H9 (cell line): ENCODE measurements around the gene CCS. TPM values are rescaled to one million over a fixed set of nuclear protein-coding genes. Genes with fewer than 3 reads are reported as not detected.

Experiments
- DNase-seq: peaks from one replicate; pipeline ENCODE4 v3.0.0-alpha.2; 2017
- H2AFZ ChIP-seq: one replicate; pipeline ENCODE4 v1.6.1; 2013; ENCODE audit warnings: mild to moderate bottlenecking, low read length, control low read depth, moderate library complexity
- H2AK5ac ChIP-seq: 2 replicates; pipeline ENCODE4 v1.6.1; 2013; ENCODE audit warnings: low read length, control low read depth, mixed read lengths; ENCODE audit not compliant: insufficient read length
- H2BK120ac ChIP-seq: one replicate; pipeline ENCODE4 v1.6.1; 2013; ENCODE audit warnings: low read depth, mild to moderate bottlenecking, low read length, control low read depth, inconsistent platforms; ENCODE audit not compliant: poor library complexity, severe bottlenecking
- H2BK12ac ChIP-seq: 2 replicates; pipeline ENCODE4 v1.6.1; 2013; ENCODE audit warnings: low read length, control low read depth, mixed read lengths, low read depth; ENCODE audit not compliant: insufficient read length
- H2BK15ac ChIP-seq: 2 replicates; pipeline ENCODE4 v1.6.1; 2013; ENCODE audit warnings: low read depth, low read length, control low read depth
- H2BK20ac ChIP-seq: one replicate; pipeline ENCODE4 v1.6.1; 2013; ENCODE audit warnings: low read depth, mild to moderate bottlenecking, low read length, control low read depth, inconsistent platforms; ENCODE audit not compliant: poor library complexity, severe bottlenecking
- H2BK5ac ChIP-seq: 2 replicates; pipeline ENCODE4 v1.6.1; 2013; ENCODE audit warnings: low read length, control low read depth, mixed read lengths; ENCODE audit not compliant: insufficient read length
- H3K14ac ChIP-seq: 2 replicates; pipeline ENCODE4 v1.6.1; 2013; ENCODE audit warnings: low read length, control low read depth; ENCODE audit not compliant: insufficient read depth
- H3K18ac ChIP-seq: 2 replicates; pipeline ENCODE4 v1.6.1; 2013; ENCODE audit warnings: low read depth, mild to moderate bottlenecking, mixed read lengths, low read length, control low read depth; ENCODE audit not compliant: insufficient read length
- H3K23ac ChIP-seq: 2 replicates; pipeline ENCODE4 v1.6.1; 2013; ENCODE audit warnings: low read length, control low read depth, mixed read lengths, low read depth; ENCODE audit not compliant: insufficient read length
- H3K23me2 ChIP-seq: 2 replicates; pipeline ENCODE4 v1.6.1; 2013; ENCODE audit warnings: low read depth, mild to moderate bottlenecking, mixed read lengths, low read length, control low read depth; ENCODE audit not compliant: insufficient read length, poor library complexity, severe bottlenecking
- H3K27ac ChIP-seq: 2 replicates; pipeline ENCODE4 v1.5.1; 2013; ENCODE audit warnings: low read length, control low read depth, mixed read lengths, low read depth; ENCODE audit not compliant: insufficient read length
- H3K27me3 ChIP-seq: 2 replicates; pipeline ENCODE4 v1.6.1; 2013; ENCODE audit warnings: low read length, control low read depth, inconsistent platforms; ENCODE audit not compliant: insufficient read depth
- H3K4ac ChIP-seq: 2 replicates; pipeline ENCODE4 v1.6.1; 2013; ENCODE audit warnings: low read depth, mild to moderate bottlenecking, control low read depth, inconsistent platforms, low read length, moderate library complexity
- H3K4me1 ChIP-seq: 2 replicates; pipeline ENCODE4 v1.6.1; 2013; ENCODE audit warnings: low read length, control low read depth, inconsistent platforms; ENCODE audit not compliant: insufficient read depth
- H3K4me2 ChIP-seq: 2 replicates; pipeline ENCODE4 v1.6.1; 2013; ENCODE audit warnings: low read length, control low read depth, mixed read lengths; ENCODE audit not compliant: insufficient read length, insufficient read depth
- H3K56ac ChIP-seq: 2 replicates; pipeline ENCODE4 v1.6.1; 2013; ENCODE audit warnings: low read depth, mild to moderate bottlenecking, mixed read lengths, low read length, control low read depth; ENCODE audit not compliant: insufficient read length
- H3K79me1 ChIP-seq: 2 replicates; pipeline ENCODE4 v1.6.1; 2013; ENCODE audit warnings: low read depth, mild to moderate bottlenecking, moderate library complexity, low read length, control low read depth, inconsistent platforms; ENCODE audit not compliant: insufficient read depth, poor library complexity, severe bottlenecking
- H3K79me2 ChIP-seq: 2 replicates; pipeline ENCODE4 v1.6.1; 2013; ENCODE audit warnings: low read length, control low read depth, inconsistent platforms; ENCODE audit not compliant: insufficient read depth
- H3K9ac ChIP-seq: 2 replicates; pipeline ENCODE4 v1.6.1; 2013; ENCODE audit warnings: low read length, control low read depth, mixed read lengths; ENCODE audit not compliant: insufficient read length; ENCODE audit errors: extremely low read depth
- H3K9me3 ChIP-seq: one replicate; pipeline ENCODE4 v1.6.1; 2013; ENCODE audit warnings: low read depth, low read length, inconsistent platforms; ENCODE audit not compliant: control insufficient read depth
- H3T11ph ChIP-seq: one replicate; pipeline ENCODE4 v1.6.1; 2013; ENCODE audit warnings: mild to moderate bottlenecking, low read length, control low read depth, inconsistent platforms
- H4K20me1 ChIP-seq: one replicate; pipeline ENCODE4 v1.6.1; 2013; ENCODE audit not compliant: control insufficient read depth, insufficient read length, insufficient read depth
- H4K5ac ChIP-seq: 2 replicates; pipeline ENCODE4 v1.6.1; 2013; ENCODE audit warnings: low read depth, mild to moderate bottlenecking, mixed read lengths, low read length, control low read depth; ENCODE audit not compliant: insufficient read length
- H4K8ac ChIP-seq: replicated peaks from 2 replicates; pipeline ENCODE4 v1.6.1; 2013; ENCODE audit warnings: low read length, control low read depth, mixed read lengths, low read depth; ENCODE audit not compliant: insufficient read length
- H4K91ac ChIP-seq: 2 replicates; pipeline ENCODE4 v1.6.1; 2013; ENCODE audit warnings: low read depth, mild to moderate bottlenecking, moderate library complexity, mixed read lengths, low read length, control low read depth; ENCODE audit not compliant: insufficient read length
- H3K27ac Mint-ChIP-seq, 3 experiments: 2 replicates in 2 of 3; 3 replicates in 1 of 3; pipeline ENCODE4 v1.8.0; 2020 to 2021; ENCODE audit warnings: mixed read lengths in 3 of 3, mild to moderate bottlenecking in 1 of 3, moderate library complexity in 1 of 3
- H3K27me3 Mint-ChIP-seq: 2 replicates; pipeline ENCODE4 v1.8.0; 2021; ENCODE audit warnings: low read depth, mild to moderate bottlenecking, moderate library complexity, mixed read lengths
- H3K36me3 Mint-ChIP-seq, 3 experiments: 2 replicates in 2 of 3; 3 replicates in 1 of 3; pipeline ENCODE4 v1.8.0; 2020 to 2021; ENCODE audit warnings: low read depth in 3 of 3, mixed read lengths in 3 of 3; ENCODE audit not compliant: insufficient read depth in 1 of 3
- H3K4me1 Mint-ChIP-seq, 2 experiments: 2 replicates each; pipeline ENCODE4 v1.8.0; 2020; ENCODE audit warnings: mixed read lengths in 2 of 2
- H3K4me3 Mint-ChIP-seq, 2 experiments: 2 replicates in 1 of 2; 3 replicates in 1 of 2; pipeline ENCODE4 v1.8.0; 2020 to 2021; ENCODE audit warnings: mild to moderate bottlenecking in 2 of 2, mixed read lengths in 2 of 2, moderate library complexity in 1 of 2
- H3K9me3 Mint-ChIP-seq, 2 experiments: 2 replicates in 1 of 2; 3 replicates in 1 of 2; pipeline ENCODE4 v1.8.0; 2020; ENCODE audit warnings: mild to moderate bottlenecking in 2 of 2, mixed read lengths in 2 of 2, moderate library complexity in 1 of 2
- CTCF ChIP-seq: fragments of 200-600 bp; sonication (generic); conservative IDR thresholded peaks from 3 replicates; pipeline ENCODE4 v1.8.0; 2021; ENCODE audit warnings: antibody characterized with exemption, mild to moderate bottlenecking
- WGBS: extraction: QIAGEN DNeasy Blood & Tissue Kit; methylation state at CpG from one replicate; pipeline ENCODE4 v1.1.7; 2013; ENCODE audit warnings: missing lambda C conversion rate, low lambda C conversion rate, mixed read lengths; ENCODE audit not compliant: insufficient read length; ENCODE audit errors: extremely low coverage; 5-methylcytosine and 5-hydroxymethylcytosine counted together
- total RNA-seq: library from RNA; stranded (reverse); gene quantifications from 2 replicates; pipeline ENCODE4 v1.2.1, GENCODE V29; 2021

Gene CCS
- total RNA-seq, 1 experiment from 2014 or later: 61.1 TPM

DNA sequence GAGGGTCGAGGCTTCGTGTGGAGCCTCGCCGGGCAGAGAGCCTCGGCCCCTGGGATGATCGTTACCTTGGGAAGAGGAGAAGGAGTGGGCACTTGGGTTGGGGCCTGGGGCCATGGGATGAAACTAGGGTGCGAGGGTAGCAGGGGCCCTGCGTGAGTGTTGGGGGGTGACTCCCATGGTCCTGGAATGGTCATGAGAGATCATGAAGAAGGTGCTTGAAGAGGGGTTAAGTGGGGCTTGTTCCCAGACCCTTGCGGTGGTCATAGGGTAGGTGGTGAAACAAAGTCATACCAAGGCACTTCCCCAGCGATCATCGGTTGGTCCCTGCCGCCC lies 284 bp downstream of the CCS start:
- Histone ChIP-seq H3K4me2 (peak overlapping the region; percentile 73), H4K8ac (no peak overlapping the region), H3K4me1 (no peaks in the 10 kb centered on the region; the same call in 1 of the 2 replicates), H3K27me3 (no peaks in the 10 kb centered on the region), H3K18ac (peak overlapping the region; percentile 47), H3K27ac (no peak overlapping the region), H2BK120ac (no peak overlapping the region), H4K20me1 (no peaks in the 10 kb centered on the region), H3K79me1 (peaks cover 3% of the 10 kb centered on the region), H4K5ac (no peak overlapping the region), H3K9ac (peak overlapping the region; percentile 35), H4K91ac (no peak overlapping the region), H3K56ac (no peak overlapping the region), H3K9me3 (no peaks in the 10 kb centered on the region), H2BK5ac (no peak overlapping the region), H3K14ac (peak overlapping the region; percentile 59), H2BK12ac (no peak overlapping the region), H3K4ac (no peak overlapping the region), H2AK5ac (no peak overlapping the region), H3K23ac (no peak overlapping the region), H3T11ph (no peak overlapping the region), H3K79me2 (no peaks in the 10 kb centered on the region), H2BK15ac (no peak overlapping the region), H3K23me2 (peaks cover 10% of the 10 kb centered on the region), H2BK20ac (no peak overlapping the region), H2AFZ (no peak overlapping the region)
- peaks cover 17 to 27% of the 10 kb centered on the region in 2 experiments for H3K9me3 Mint-ChIP-seq
- peak overlapping the region; percentile 97 to 98 for H3K4me3 Mint-ChIP-seq
- H3K27me3 Mint-ChIP-seq: peaks cover 25% of the 10 kb centered on the region
- peaks cover 2 to 25% (median 20%) of the 10 kb centered on the region in 3 experiments; a peak in 6 of 7 replicates for H3K36me3 Mint-ChIP-seq
- peak overlapping the region; percentile 98 to 99 (median 99) for H3K27ac Mint-ChIP-seq
- no CpG with 5 or more reads among the region's 12 CpGs for WGBS
- H3K4me1 Mint-ChIP-seq: peaks cover 15 to 17% of the 10 kb centered on the region in 2 experiments
- DNase-seq: no peak
- TF ChIP-seq CTCF: no peak
